ENCODE results near the gene SAE1.

SAE1 gene

GRCh38 chr19:47141695-47142094 lies 11.1 kb downstream of the SAE1 start:
- DNase-seq (ENCODE audit: low read depth), result no peak
- H3K4me3 ChIP-seq (ENCODE audit: control insufficient read depth, low read depth, low read length), result no peak overlapping the region
- TF ChIP-seq CTCF (IDR thresholded peaks at IDR 0.05; ENCODE audit: control insufficient read depth, insufficient read depth, low read depth, low read length, missing control alignments), result no peak

GRCh38 chr19:47142779-47143178 lies 12.1 kb downstream of the SAE1 start:
- no peak for DNase-seq (ENCODE audit: low read depth)
- no peak for TF ChIP-seq CTCF (IDR thresholded peaks at IDR 0.05; ENCODE audit: control insufficient read depth, insufficient read depth, low read depth, low read length, missing control alignments)
- no peak overlapping the region for H3K4me3 ChIP-seq (ENCODE audit: control insufficient read depth, low read depth, low read length)

GRCh38 chr19:47143322-47144073 lies 12.9 kb downstream of the SAE1 start:
- H3K4me3 ChIP-seq (ENCODE audit: control insufficient read depth, low read depth, low read length), result no peak overlapping the region
- TF ChIP-seq CTCF (IDR thresholded peaks at IDR 0.05; ENCODE audit: control insufficient read depth, insufficient read depth, low read depth, low read length, missing control alignments), result no peak
- no peak for DNase-seq (ENCODE audit: low read depth)

DNA sequence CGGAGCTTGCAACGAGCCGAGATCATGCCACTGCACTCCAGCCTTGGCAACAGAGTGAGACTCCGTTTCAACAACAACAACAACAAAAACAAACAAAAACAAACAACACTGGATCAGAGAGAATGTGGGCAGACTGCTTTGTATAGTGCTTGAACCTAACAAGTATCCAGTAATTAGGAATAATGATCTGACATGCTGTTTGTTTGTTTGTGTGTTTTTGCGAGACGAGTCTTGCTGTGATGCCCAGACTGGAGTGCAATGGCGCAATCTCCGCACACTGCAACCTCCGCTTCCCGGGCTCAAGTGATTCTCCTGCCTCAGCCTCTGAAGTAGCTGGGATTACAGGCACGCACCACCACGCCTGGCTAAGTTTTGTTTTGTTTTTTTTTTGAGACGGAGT lies 14.0 kb downstream of the SAE1 start:
- TF ChIP-seq CTCF (IDR thresholded peaks at IDR 0.05; ENCODE audit: control insufficient read depth, insufficient read depth, low read depth, low read length, missing control alignments), result no peak
- no peak overlapping the region for H3K4me3 ChIP-seq (ENCODE audit: control insufficient read depth, low read depth, low read length)
- DNase-seq (ENCODE audit: low read depth), result no peak

GRCh38 chr19:47145639-47146486 lies 15.2 kb downstream of the SAE1 start:
- DNase-seq (ENCODE audit: low read depth), result no peak
- H3K4me3 ChIP-seq (ENCODE audit: control insufficient read depth, low read depth, low read length), result no peak overlapping the region
- no peak for TF ChIP-seq CTCF (IDR thresholded peaks at IDR 0.05; ENCODE audit: control insufficient read depth, insufficient read depth, low read depth, low read length, missing control alignments)

DNA sequence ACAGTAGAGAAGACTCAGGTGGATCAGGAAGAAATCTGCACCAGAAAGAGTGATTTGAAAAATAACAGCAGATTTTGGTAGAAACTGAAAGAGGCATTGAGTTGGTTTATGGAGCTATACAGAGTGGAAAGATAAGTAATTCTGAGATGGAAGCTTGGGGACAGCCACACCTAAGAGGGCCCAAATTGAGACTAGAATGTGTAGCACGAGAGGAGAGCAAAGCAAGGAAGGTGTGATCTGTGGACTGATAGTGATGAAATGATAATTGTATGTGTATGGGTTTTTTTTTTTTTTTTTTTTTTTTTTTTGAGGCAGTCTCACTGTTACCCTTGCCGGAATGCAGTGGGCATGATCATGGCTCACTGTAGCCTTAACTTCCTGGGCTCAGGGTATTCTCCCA lies 16.3 kb downstream of the SAE1 start:
- no peak for TF ChIP-seq CTCF (IDR thresholded peaks at IDR 0.05; ENCODE audit: control insufficient read depth, insufficient read depth, low read depth, low read length, missing control alignments)
- H3K4me3 ChIP-seq (ENCODE audit: control insufficient read depth, low read depth, low read length), result no peak overlapping the region
- no peak for DNase-seq (ENCODE audit: low read depth)

Data from AG09309 (cell line).